Measurements from ENCODE around the gene NEIL3. TPM values are rescaled to one million over a fixed set of nuclear protein-coding genes. Genes with fewer than 3 reads are reported as not detected.

Gene NEIL3
- total and polyA plus RNA-seq, 2 of the 8 experiments (the other 6 are each of a cell fraction or from before 2014, with no cell fraction given): 5.5 to 11.0 TPM

- POLR2A ChIA-PET (ENCODE audit: partially characterized antibody): interaction anchor here (2.1 kb wide), 1 partner anchor 66 kb away, joined by 5 read pairs; the partner anchor contains the start of gene AGA
Observed at GRCh38 chr4:177376024-177376423, 66.3 kb downstream of the NEIL3 start.

More at GRCh38 chr4:177376024-177376423, 66.3 kb downstream of the NEIL3 start:
- WGBS, 2 experiments (ENCODE audit: extremely low coverage in 1 of 2, insufficient coverage in 1 of 2, insufficient read length in 1 of 2, insufficient replicate concordance in 2 of 2, low coverage in 1 of 2, low lambda C conversion rate in 2 of 2, missing lambda C conversion rate in 1 of 2): 83% methylated on average over 2 of the region's 2 CpGs; no CpG with 5 or more reads in 1 of the 2 experiments
- H3K27ac ChIP-seq (ENCODE audit: low read depth, low read length): no peak overlapping the region
- H4K91ac ChIP-seq (replicated peaks; ENCODE audit: insufficient read length, low read length): no peak overlapping the region
- no peaks in the 10 kb centered on the region for H3K79me2 ChIP-seq (ENCODE audit: control insufficient read depth in 1 of 2, insufficient read depth in 2 of 2, low read length in 2 of 2)
- H2BK12ac ChIP-seq (ENCODE audit: low read depth, low read length): no peak overlapping the region
- H2BK120ac ChIP-seq (replicated peaks; ENCODE audit: low read depth, low read length): no peak overlapping the region
- FAIRE-seq (no peak), DNase-seq (ENCODE audit: low read depth in 1 of 2, low spot score in 2 of 2) (no peak)
- H3K23me2 ChIP-seq (ENCODE audit: low read depth, low read length): no peaks in the 10 kb centered on the region
- H3K27me3 ChIP-seq (replicated peaks in 1 of 4; ENCODE audit: control insufficient read depth in 3 of 4, extremely low read depth in 1 of 4, insufficient read depth in 3 of 4, low read length in 3 of 4): no peaks in the 10 kb centered on the region
- no peak for TF ChIP-seq RBBP5 (IDR thresholded peaks at IDR 0.05; ENCODE audit: borderline replicate concordance, low read depth, low read length)
- TF ChIP-seq RAD21 (IDR thresholded peaks at IDR 0.05 in 1 of 2, conservative IDR thresholded peaks at IDR 0.05 in 1 of 2; ENCODE audit: low read depth in 2 of 2, low read length in 2 of 2): peak; percentile 41 to 45; a peak in 3 of 4 replicates
- H3K56ac ChIP-seq (replicated peaks; ENCODE audit: insufficient read length, low read depth, low read length): no peak overlapping the region
- H3K4ac ChIP-seq (replicated peaks; ENCODE audit: insufficient read length, low read depth, low read length): no peak overlapping the region
- no peaks in the 10 kb centered on the region for H3K79me1 ChIP-seq (ENCODE audit: low read depth, low read length)
- H3K9me3 ChIP-seq (ENCODE audit: insufficient read depth in 2 of 2, low read depth in 1 of 2, low read length in 1 of 2): no peaks in the 10 kb centered on the region
- no peak overlapping the region for H3K14ac ChIP-seq (ENCODE audit: insufficient read length)
- CTCF ChIA-PET (ENCODE audit: partially characterized antibody): interaction anchor here (1.3 to 2.3 kb wide), 4 partner anchors 9 to 1035 kb away, joined by 3 to 7 read pairs (median 3); no protein-coding TSS in a partner anchor
- no peak overlapping the region for H3K4me2 ChIP-seq (ENCODE audit: insufficient read depth in 1 of 2, low read depth in 2 of 2, low read length in 2 of 2)
- H3K36me3 ChIP-seq (ENCODE audit: control insufficient read depth in 2 of 4, insufficient read depth in 4 of 4, low read length in 3 of 4): no peaks in the 10 kb centered on the region
- H2BK20ac ChIP-seq (ENCODE audit: low read length): no peak overlapping the region
- no peak overlapping the region for H2AK5ac ChIP-seq (ENCODE audit: low read depth, low read length)
- H3K4me1 ChIP-seq (replicated peaks in 1 of 4; ENCODE audit: control insufficient read depth in 3 of 4, insufficient read depth in 4 of 4, low read length in 3 of 4): peaks cover 0 to 2% (median 0%) of the 10 kb centered on the region in 4 experiments; a peak in 3 of 7 replicates
- H4K20me1 ChIP-seq (replicated peaks in 1 of 2; ENCODE audit: control insufficient read depth in 1 of 2, insufficient read depth in 2 of 2, low read length in 2 of 2): no peaks in the 10 kb centered on the region
- H3K4me3 ChIP-seq (ENCODE audit: extremely low read depth in 1 of 4, insufficient read depth in 2 of 4, low read depth in 3 of 4, low read length in 4 of 4): no peak overlapping the region
- no peak overlapping the region for H3K23ac ChIP-seq (ENCODE audit: insufficient read length)
- H4K8ac ChIP-seq (ENCODE audit: extremely low read depth, insufficient read depth, low read length): no peak overlapping the region
- no peak overlapping the region for H3K9ac ChIP-seq (replicated peaks in 1 of 4; ENCODE audit: extremely low read depth in 1 of 4, low read depth in 3 of 4, low read length in 3 of 4)
- no peak overlapping the region for H3K18ac ChIP-seq (ENCODE audit: extremely low read depth, low read length)
- no peak overlapping the region for H2BK15ac ChIP-seq (ENCODE audit: low read length)
- H2AFZ ChIP-seq (ENCODE audit: low read length): no peak overlapping the region
- H4K5ac ChIP-seq (ENCODE audit: insufficient read length, low read depth, low read length): no peak overlapping the region
- H2BK5ac ChIP-seq (ENCODE audit: low read depth, low read length): no peak overlapping the region

Data from H1 (cell line).